ENCODE results near the gene ROCK2.

Gene ROCK2

GRCh38 chr2:11213975-11214374, 130.5 kb downstream of the ROCK2 start:
- H3K4me3 ChIP-seq (ENCODE audit: low read length), result no peak overlapping the region
- no peak for DNase-seq (ENCODE audit: low read depth)
- TF ChIP-seq CTCF (conservative IDR thresholded peaks at IDR 0.05; ENCODE audit: low read length), result no peak

DNA sequence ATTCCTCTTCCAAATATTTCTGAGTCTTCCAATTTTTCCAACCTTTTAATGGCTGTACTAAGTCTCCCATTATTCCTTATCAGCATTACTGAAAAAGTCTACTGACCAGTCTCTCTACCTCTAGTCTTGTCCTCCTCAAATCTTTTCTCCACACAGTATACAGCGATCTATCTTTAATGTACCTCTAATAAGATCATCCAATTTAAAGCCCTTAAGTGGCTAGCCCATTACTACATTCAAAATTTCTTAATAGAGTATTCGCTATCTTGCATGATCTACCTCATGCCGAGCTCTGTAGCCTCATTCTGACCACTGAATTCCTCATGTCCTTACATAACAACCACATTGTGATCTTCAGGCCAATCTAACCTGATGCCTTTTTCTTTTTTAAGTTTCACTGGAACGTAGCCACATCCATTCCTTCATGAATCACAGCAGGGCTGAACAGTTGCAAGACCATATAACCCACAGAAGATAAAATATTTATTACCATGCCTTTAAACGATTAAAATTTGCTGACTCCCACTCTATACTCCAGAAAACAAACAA, 131.3 kb downstream of the ROCK2 start:
- DNase-seq (ENCODE audit: low read depth), result peak; percentile 73
- H3K4me3 ChIP-seq (ENCODE audit: low read length), result no peak overlapping the region
- no peak for TF ChIP-seq CTCF (conservative IDR thresholded peaks at IDR 0.05; ENCODE audit: low read length)

DNA sequence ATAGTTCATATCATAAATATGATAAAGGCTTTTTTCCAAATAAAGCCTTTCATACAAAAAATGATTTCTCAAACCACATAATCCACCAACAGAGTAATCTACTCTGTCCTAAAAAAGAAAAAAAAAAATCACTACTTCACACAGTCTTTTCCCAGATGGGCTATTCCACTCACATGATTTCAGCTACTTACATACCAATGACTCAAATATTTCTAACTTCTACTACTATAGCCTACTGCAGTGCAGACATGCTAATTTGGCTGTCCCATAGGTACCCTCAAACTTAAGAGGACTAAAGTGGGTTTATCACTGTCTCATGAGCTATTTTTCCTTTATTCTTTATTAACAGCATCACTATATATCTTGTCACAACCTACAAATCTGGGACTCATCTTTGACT, 131.8 kb downstream of the ROCK2 start:
- no peak overlapping the region for H3K4me3 ChIP-seq (ENCODE audit: low read length)
- peak; percentile 13 for DNase-seq (ENCODE audit: low read depth)
- no peak for TF ChIP-seq CTCF (conservative IDR thresholded peaks at IDR 0.05; ENCODE audit: low read length)

GRCh38 chr2:11208083-11208482, 136.4 kb downstream of the ROCK2 start:
- no peak for DNase-seq (ENCODE audit: low read depth)
- no peak overlapping the region for H3K4me3 ChIP-seq (ENCODE audit: low read length)
- TF ChIP-seq CTCF (conservative IDR thresholded peaks at IDR 0.05; ENCODE audit: low read length), result no peak

- DNase-seq (ENCODE audit: low read depth), result peak; percentile 62
- H3K4me3 ChIP-seq (ENCODE audit: low read length), result no peak overlapping the region
- TF ChIP-seq CTCF (conservative IDR thresholded peaks at IDR 0.05; ENCODE audit: low read length), result no peak
Measured at GRCh38 chr2:11203480-11203879, 141.0 kb downstream of the ROCK2 start.

- no peak for DNase-seq (ENCODE audit: low read depth)
- TF ChIP-seq CTCF (conservative IDR thresholded peaks at IDR 0.05; ENCODE audit: low read length), result no peak
- no peak overlapping the region for H3K4me3 ChIP-seq (ENCODE audit: low read length)
Measured at GRCh38 chr2:11201969-11202368, 142.5 kb downstream of the ROCK2 start.

DNA sequence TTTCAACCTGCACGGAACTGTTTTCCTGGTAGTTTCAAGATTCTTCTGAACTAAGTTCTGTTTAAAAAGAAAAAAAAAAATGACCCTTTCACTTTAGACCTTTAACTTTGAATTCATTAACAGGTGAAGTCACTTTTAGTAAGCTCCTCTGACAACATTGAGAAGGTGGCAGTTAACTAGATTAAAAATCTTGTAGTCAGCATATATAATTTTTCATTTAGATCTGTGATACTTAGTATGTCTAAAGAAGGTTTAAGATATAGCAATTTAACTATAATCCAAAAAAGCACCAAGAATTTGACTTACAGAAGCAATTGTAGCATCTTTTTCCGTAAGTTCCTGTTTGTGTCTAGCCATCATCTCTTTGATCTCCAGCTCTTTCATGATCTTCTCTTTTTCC, 143.8 kb downstream of the ROCK2 start:
- TF ChIP-seq CTCF (conservative IDR thresholded peaks at IDR 0.05; ENCODE audit: low read length), result no peak
- no peak overlapping the region for H3K4me3 ChIP-seq (ENCODE audit: low read length)
- no peak for DNase-seq (ENCODE audit: low read depth)

Measured in AG10803 (cell line).